B cell (primary cell): ENCODE results near the gene AUTS2. TPM values are rescaled to one million over a fixed set of nuclear protein-coding genes. Genes with fewer than 3 reads are reported as not detected.
"Not testable (repeated sequence)": the region's sequence is repeated elsewhere in the genome, so short reads cannot be mapped to it uniquely, and the experiment has no call there.

Experiments
- ATAC-seq: fragments of 200-7000 bp; cut with Tn5 transposase; one replicate; pipeline ENCODE4 v1.10.0; 2021; ENCODE audit warnings: low read depth, mild to moderate bottlenecking, moderate number of reproducible peaks, moderate library complexity
- CTCF ChIA-PET: fragments of 350-600 bp; sonication (Branson Sonifier 250); formaldehyde crosslinking; loops from one replicate; lab custom pipeline; 2021; ENCODE audit warnings: antibody characterized with exemption, inconsistent platforms; lab: Charles Lee
- POLR2A ChIA-PET: fragments of 350-600 bp; sonication (Branson Sonifier 250); formaldehyde crosslinking; loops from one replicate; lab custom pipeline; 2021; ENCODE audit warnings: antibody characterized with exemption; lab: Charles Lee
- DNase-seq: peaks from one replicate; pipeline ENCODE4 v3.0.0; 2013
- H2AFZ ChIP-seq: 2 replicates; pipeline ENCODE4 v1.6.1; 2012; ENCODE audit warnings: mild to moderate bottlenecking, low read depth, low read length; ENCODE audit not compliant: insufficient read depth, poor library complexity, severe bottlenecking
- H3K27ac ChIP-seq, 2 donors: 1 replicate in 1 of 2; 2 replicates in 1 of 2; pipeline ENCODE4 v1.5.1; 2012 to 2013; ENCODE audit warnings: low read length in 2 of 2, mild to moderate bottlenecking in 2 of 2, moderate library complexity in 1 of 2
- H3K27me3 ChIP-seq, 4 experiments: fragments of 200-600 bp in 1 of 4; sonication (generic) in 1 of 4; replicated peaks in 1 of 4; 1 replicate in 2 of 4; 2 replicates in 2 of 4; pipeline versions ENCODE4 v1.6.1 to v1.7.0; 2013 to 2016; ENCODE audit warnings: low read length in 3 of 4, mild to moderate bottlenecking in 2 of 4, mixed read lengths in 1 of 4, moderate library complexity in 1 of 4; ENCODE audit not compliant: insufficient read depth in 4 of 4, control insufficient read depth in 3 of 4; ENCODE audit errors: control extremely low read depth in 1 of 4
- H3K36me3 ChIP-seq, 2 experiments: replicated peaks in 1 of 2; 1 replicate in 1 of 2; 2 replicates in 1 of 2; pipeline versions ENCODE4 v1.6.1 to v1.7.1; 2013; ENCODE audit warnings: low read length in 1 of 2; ENCODE audit not compliant: insufficient read depth in 2 of 2, control insufficient read depth in 1 of 2; ENCODE audit errors: control extremely low read depth in 1 of 2, extremely low read depth in 1 of 2
- H3K4me1 ChIP-seq, 2 donors: fragments of 200-600 bp in 1 of 2; sonication (generic) in 1 of 2; 1 replicate in 1 of 2; 2 replicates in 1 of 2; pipeline versions ENCODE4 v1.5.1 to v1.6.1; 2013 to 2017; ENCODE audit warnings: low read length in 2 of 2; ENCODE audit not compliant: control insufficient read depth in 2 of 2, insufficient read depth in 2 of 2
- H3K4me2 ChIP-seq: replicated peaks from 2 replicates; pipeline ENCODE3; 2012; ENCODE audit warnings: mild to moderate bottlenecking, low read depth, low read length; ENCODE audit not compliant: poor library complexity, severe bottlenecking
- H3K4me3 ChIP-seq, 5 experiments: fragments of 200-600 bp in 1 of 5; sonication (generic) in 1 of 5; 1 replicate in 3 of 5; 2 replicates in 2 of 5; pipeline versions ENCODE4 v1.5.1 to v1.7.0; 2011 to 2016; ENCODE audit warnings: low read length in 4 of 5, mild to moderate bottlenecking in 4 of 5, low read depth in 2 of 5, control low read depth in 1 of 5, moderate library complexity in 1 of 5; ENCODE audit not compliant: insufficient read depth in 1 of 5; ENCODE audit errors: control extremely low read depth in 1 of 5, extremely low read depth in 1 of 5
- H3K79me2 ChIP-seq: fragments of 200-600 bp; sonication (generic); one replicate; pipeline ENCODE4 v1.6.0; 2016; ENCODE audit warnings: low read length; ENCODE audit not compliant: control insufficient read depth, insufficient read depth
- H3K9ac ChIP-seq: fragments of 200-600 bp; sonication (generic); 2 replicates; pipeline ENCODE4 v1.6.1; 2017; ENCODE audit warnings: mild to moderate bottlenecking, low read length, moderate library complexity
- H3K9me3 ChIP-seq, 3 donors: one replicate each; pipeline versions ENCODE4 v1.6.1 to v1.7.1; 2013; ENCODE audit warnings: low read length in 2 of 3; ENCODE audit not compliant: control insufficient read depth in 2 of 3, insufficient read depth in 1 of 3; ENCODE audit errors: control extremely low read depth in 1 of 3
- H4K20me1 ChIP-seq: 2 replicates; pipeline ENCODE4 v1.6.0; 2012; ENCODE audit warnings: mild to moderate bottlenecking, low read length; ENCODE audit not compliant: insufficient read depth, control insufficient read depth, poor library complexity, severe bottlenecking
- H3K27ac Mint-ChIP-seq: one replicate; pipeline ENCODE4 v1.8.0; 2021; ENCODE audit warnings: mixed read lengths
- H3K27me3 Mint-ChIP-seq: one replicate; pipeline ENCODE4 v1.8.0; 2021; ENCODE audit warnings: mixed read lengths
- H3K4me1 Mint-ChIP-seq: one replicate; pipeline ENCODE4 v1.8.0; 2021; ENCODE audit warnings: mixed read lengths
- H3K4me3 Mint-ChIP-seq: one replicate; pipeline ENCODE4 v1.8.0; 2021; ENCODE audit warnings: mixed read lengths
- H3K9me3 Mint-ChIP-seq: one replicate; pipeline ENCODE4 v1.8.0; 2022; ENCODE audit warnings: mixed read lengths; ENCODE audit not compliant: insufficient read depth
- EZH2 ChIP-seq: IDR thresholded peaks from 2 replicates; pipeline ENCODE4 v1.6.1; 2012; ENCODE audit warnings: borderline replicate concordance, low read depth, mild to moderate bottlenecking, moderate library complexity, low read length; ENCODE audit not compliant: insufficient read depth, poor library complexity, severe bottlenecking
- WGBS: methylation state at CpG from one replicate; pipeline ENCODE4 v1.1.5; 2013; ENCODE audit warnings: missing lambda C conversion rate; ENCODE audit not compliant: insufficient coverage; 5-methylcytosine and 5-hydroxymethylcytosine counted together
- intact Hi-C: fragments of 100-400 bp; cut with micrococcal nuclease; formaldehyde crosslinking; loops from one replicate; pipeline ENCODE4 v1.10.0; 2022
- polyA plus RNA-seq: library from polyadenylated mRNA; depleted of rRNA; stranded (reverse); fragments of >200 nt; gene quantifications from 2 replicates; pipeline ENCODE4 v1.2.3, GENCODE V29; 2012
- total RNA-seq, 2 donors: library from RNA; stranded (reverse); fragments of 120-200 nt in 1 of 2; gene quantifications; 1 replicate in 1 of 2; 2 replicates in 1 of 2; pipeline versions ENCODE4 v1.2.3 to v1.2.4, GENCODE V29; 2013 to 2022
- TF ChIP-seq, protein P1 (sequence below): fragments of 200-600 bp; IDR thresholded peaks from one replicate; pipeline ENCODE4 v1.8.0; 2022; ENCODE audit warnings: antibody characterized with exemption, mild to moderate bottlenecking

The AUTS2 gene
- total and polyA plus RNA-seq, 2 donors (not counting 1 experiment from before 2014, with no cell fraction given) = 22.3 to 35.0 TPM

GRCh38 chr7:70812511-70812910, 1214.2 kb downstream of the AUTS2 start:
- ATAC-seq (no peak), DNase-seq (no peak)
- peaks cover 0 to 21% (median 2%) of the 10 kb centered on the region in 3 donors for H3K9me3 ChIP-seq
- H3K36me3 ChIP-seq = no peaks in the 10 kb centered on the region
- H2AFZ ChIP-seq = no peak overlapping the region
- no peak overlapping the region for H3K4me3 ChIP-seq
- intact Hi-C loops = no loop called here
- ChIA-PET POLR2A (no interaction called here), CTCF (interaction anchor here (1.4 kb wide), 1 partner anchor 17 kb away, joined by 4 read pairs; no protein-coding TSS in a partner anchor)
- TF ChIP-seq, protein P1, sequence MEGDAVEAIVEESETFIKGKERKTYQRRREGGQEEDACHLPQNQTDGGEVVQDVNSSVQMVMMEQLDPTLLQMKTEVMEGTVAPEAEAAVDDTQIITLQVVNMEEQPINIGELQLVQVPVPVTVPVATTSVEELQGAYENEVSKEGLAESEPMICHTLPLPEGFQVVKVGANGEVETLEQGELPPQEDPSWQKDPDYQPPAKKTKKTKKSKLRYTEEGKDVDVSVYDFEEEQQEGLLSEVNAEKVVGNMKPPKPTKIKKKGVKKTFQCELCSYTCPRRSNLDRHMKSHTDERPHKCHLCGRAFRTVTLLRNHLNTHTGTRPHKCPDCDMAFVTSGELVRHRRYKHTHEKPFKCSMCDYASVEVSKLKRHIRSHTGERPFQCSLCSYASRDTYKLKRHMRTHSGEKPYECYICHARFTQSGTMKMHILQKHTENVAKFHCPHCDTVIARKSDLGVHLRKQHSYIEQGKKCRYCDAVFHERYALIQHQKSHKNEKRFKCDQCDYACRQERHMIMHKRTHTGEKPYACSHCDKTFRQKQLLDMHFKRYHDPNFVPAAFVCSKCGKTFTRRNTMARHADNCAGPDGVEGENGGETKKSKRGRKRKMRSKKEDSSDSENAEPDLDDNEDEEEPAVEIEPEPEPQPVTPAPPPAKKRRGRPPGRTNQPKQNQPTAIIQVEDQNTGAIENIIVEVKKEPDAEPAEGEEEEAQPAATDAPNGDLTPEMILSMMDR = no peak
- TF ChIP-seq EZH2 = no peak
- H3K9ac ChIP-seq = no peak overlapping the region
- no peaks in the 10 kb centered on the region for H4K20me1 ChIP-seq
- Mint-ChIP-seq H3K27ac (no peak overlapping the region), H3K27me3 (peaks cover 18% of the 10 kb centered on the region), H3K9me3 (no peaks in the 10 kb centered on the region), H3K4me3 (no peak overlapping the region), H3K4me1 (peaks cover 11% of the 10 kb centered on the region)
- H3K79me2 ChIP-seq = no peaks in the 10 kb centered on the region
- H3K4me2 ChIP-seq = no peak overlapping the region
- no peak overlapping the region for H3K27ac ChIP-seq
- H3K4me1 ChIP-seq = peaks cover 11 to 12% of the 10 kb centered on the region in 2 donors
- peaks cover 0 to under 1% (median 0%) of the 10 kb centered on the region in 4 experiments for H3K27me3 ChIP-seq
- WGBS = no CpG with 5 or more reads among the region's 3 CpGs

DNA sequence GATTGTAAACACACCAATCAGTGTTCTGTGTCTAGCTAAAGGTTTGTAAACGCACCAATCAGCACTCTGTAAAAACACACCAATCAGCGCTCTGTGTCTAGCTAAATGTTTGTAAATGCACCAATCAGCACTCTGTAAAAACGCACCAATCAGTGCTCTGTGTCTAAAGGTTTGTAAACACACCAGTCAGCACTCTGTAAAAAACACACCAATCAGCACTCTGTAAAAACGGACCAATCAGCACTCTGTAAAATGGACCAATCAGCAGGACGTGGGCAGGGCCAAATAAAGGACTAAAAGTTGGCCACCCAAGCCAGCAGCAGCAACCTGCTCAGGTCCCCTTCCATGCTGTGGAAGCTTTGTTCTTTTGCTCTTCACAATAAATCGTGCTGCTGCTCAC, 1224.2 kb downstream of the AUTS2 start:
- H3K4me3 Mint-ChIP-seq, H3K27ac ChIP-seq, DNase-seq, H3K79me2 ChIP-seq, H3K9ac ChIP-seq, H3K4me1 ChIP-seq, H2AFZ ChIP-seq, POLR2A ChIA-PET, intact Hi-C loops, ATAC-seq, H3K36me3 ChIP-seq, H3K9me3 ChIP-seq, H3K27me3 Mint-ChIP-seq, H3K4me1 Mint-ChIP-seq, H4K20me1 ChIP-seq, H3K4me3 ChIP-seq, H3K27me3 ChIP-seq, CTCF ChIA-PET, H3K4me2 ChIP-seq, H3K9me3 Mint-ChIP-seq, H3K27ac Mint-ChIP-seq: not testable (repeated sequence)
- 85% methylated on average over 6 of the region's 6 CpGs for WGBS
